ENCODE measurements around the gene CAMTA1. TPM values are rescaled to one million over a fixed set of nuclear protein-coding genes. Genes with fewer than 3 reads are reported as not detected.
"Not testable (repeated sequence)": the region's sequence is repeated elsewhere in the genome, so short reads cannot be mapped to it uniquely, and the experiment has no call there.

Gene CAMTA1
- polyA plus RNA-seq, 1 donor from 2014 or later = 162 TPM

DNA sequence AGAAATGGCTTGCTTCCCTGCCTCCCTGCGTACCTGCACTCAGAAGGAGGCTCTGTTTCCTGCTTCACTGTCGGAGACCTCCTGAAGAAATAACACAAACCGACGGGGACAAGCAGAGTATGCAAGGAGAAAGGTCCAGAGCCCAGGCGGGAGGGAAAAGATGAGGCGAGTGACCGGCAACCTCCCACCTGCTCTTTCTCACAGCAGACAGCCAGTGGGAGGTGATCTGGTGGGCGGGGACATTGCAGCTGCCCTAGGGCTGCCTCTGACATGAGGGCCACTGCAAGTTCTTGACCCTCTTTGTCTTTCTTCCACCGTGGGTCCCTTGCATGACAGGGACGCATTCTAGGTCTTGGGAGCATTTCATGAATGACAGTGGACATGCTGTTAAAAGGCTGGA lies 368.2 kb downstream of the CAMTA1 start:
- H3K27me3 ChIP-seq (ENCODE audit: insufficient read depth, low read depth, low read length) = no peaks in the 10 kb centered on the region
- no peaks in the 10 kb centered on the region for H3K9me2 ChIP-seq (ENCODE audit: insufficient read depth, low read length)
- H3K36me3 ChIP-seq (ENCODE audit: insufficient read depth, low read length) = no peaks in the 10 kb centered on the region
- H3K4me2 ChIP-seq (ENCODE audit: low read length) = no peak overlapping the region
- H3K4me3 ChIP-seq (ENCODE audit: low read length) = no peak overlapping the region
- H3F3A ChIP-seq (ENCODE audit: insufficient read depth, low read length, poor library complexity, severe bottlenecking) = no peaks in the 10 kb centered on the region
- H3K27ac ChIP-seq (ENCODE audit: low read length) = no peak overlapping the region
- H2AFZ ChIP-seq (ENCODE audit: low read depth, low read length) = no peak overlapping the region
- TF ChIP-seq RAD21 (conservative IDR thresholded peaks at IDR 0.05) = no peak
- TF ChIP-seq, protein P1, sequence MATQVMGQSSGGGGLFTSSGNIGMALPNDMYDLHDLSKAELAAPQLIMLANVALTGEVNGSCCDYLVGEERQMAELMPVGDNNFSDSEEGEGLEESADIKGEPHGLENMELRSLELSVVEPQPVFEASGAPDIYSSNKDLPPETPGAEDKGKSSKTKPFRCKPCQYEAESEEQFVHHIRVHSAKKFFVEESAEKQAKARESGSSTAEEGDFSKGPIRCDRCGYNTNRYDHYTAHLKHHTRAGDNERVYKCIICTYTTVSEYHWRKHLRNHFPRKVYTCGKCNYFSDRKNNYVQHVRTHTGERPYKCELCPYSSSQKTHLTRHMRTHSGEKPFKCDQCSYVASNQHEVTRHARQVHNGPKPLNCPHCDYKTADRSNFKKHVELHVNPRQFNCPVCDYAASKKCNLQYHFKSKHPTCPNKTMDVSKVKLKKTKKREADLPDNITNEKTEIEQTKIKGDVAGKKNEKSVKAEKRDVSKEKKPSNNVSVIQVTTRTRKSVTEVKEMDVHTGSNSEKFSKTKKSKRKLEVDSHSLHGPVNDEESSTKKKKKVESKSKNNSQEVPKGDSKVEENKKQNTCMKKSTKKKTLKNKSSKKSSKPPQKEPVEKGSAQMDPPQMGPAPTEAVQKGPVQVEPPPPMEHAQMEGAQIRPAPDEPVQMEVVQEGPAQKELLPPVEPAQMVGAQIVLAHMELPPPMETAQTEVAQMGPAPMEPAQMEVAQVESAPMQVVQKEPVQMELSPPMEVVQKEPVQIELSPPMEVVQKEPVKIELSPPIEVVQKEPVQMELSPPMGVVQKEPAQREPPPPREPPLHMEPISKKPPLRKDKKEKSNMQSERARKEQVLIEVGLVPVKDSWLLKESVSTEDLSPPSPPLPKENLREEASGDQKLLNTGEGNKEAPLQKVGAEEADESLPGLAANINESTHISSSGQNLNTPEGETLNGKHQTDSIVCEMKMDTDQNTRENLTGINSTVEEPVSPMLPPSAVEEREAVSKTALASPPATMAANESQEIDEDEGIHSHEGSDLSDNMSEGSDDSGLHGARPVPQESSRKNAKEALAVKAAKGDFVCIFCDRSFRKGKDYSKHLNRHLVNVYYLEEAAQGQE (IDR thresholded peaks at IDR 0.05; ENCODE audit: borderline replicate concordance) = no peak
- no peak for TF ChIP-seq SMC3 (conservative IDR thresholded peaks at IDR 0.05; ENCODE audit: poor library complexity)
- no peak for TF ChIP-seq TAF1 (IDR thresholded peaks at IDR 0.05; ENCODE audit: low read depth)
- TF ChIP-seq POLR2AphosphoS5 (IDR thresholded peaks at IDR 0.05) = no peak
- TF ChIP-seq, protein P2, sequence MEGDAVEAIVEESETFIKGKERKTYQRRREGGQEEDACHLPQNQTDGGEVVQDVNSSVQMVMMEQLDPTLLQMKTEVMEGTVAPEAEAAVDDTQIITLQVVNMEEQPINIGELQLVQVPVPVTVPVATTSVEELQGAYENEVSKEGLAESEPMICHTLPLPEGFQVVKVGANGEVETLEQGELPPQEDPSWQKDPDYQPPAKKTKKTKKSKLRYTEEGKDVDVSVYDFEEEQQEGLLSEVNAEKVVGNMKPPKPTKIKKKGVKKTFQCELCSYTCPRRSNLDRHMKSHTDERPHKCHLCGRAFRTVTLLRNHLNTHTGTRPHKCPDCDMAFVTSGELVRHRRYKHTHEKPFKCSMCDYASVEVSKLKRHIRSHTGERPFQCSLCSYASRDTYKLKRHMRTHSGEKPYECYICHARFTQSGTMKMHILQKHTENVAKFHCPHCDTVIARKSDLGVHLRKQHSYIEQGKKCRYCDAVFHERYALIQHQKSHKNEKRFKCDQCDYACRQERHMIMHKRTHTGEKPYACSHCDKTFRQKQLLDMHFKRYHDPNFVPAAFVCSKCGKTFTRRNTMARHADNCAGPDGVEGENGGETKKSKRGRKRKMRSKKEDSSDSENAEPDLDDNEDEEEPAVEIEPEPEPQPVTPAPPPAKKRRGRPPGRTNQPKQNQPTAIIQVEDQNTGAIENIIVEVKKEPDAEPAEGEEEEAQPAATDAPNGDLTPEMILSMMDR (IDR thresholded peaks at IDR 0.05; ENCODE audit: poor library complexity, severe bottlenecking) = no peak
- TF ChIP-seq EP300 (conservative IDR thresholded peaks at IDR 0.05; ENCODE audit: poor library complexity, severe bottlenecking) = no peak
- no peak for TF ChIP-seq MXI1 (conservative IDR thresholded peaks at IDR 0.05; ENCODE audit: poor library complexity, severe bottlenecking)
- no peak for TF ChIP-seq EZH2 (IDR thresholded peaks at IDR 0.05; ENCODE audit: borderline replicate concordance, insufficient read depth, low read length, poor library complexity, severe bottlenecking)
- no peaks in the 10 kb centered on the region for H4K20me1 ChIP-seq (ENCODE audit: insufficient read depth)
- no peaks in the 10 kb centered on the region for H3K79me2 ChIP-seq (replicated peaks; ENCODE audit: insufficient read depth, low read length)
- no peaks in the 10 kb centered on the region for H3K9me3 ChIP-seq (ENCODE audit: low read length)
- no peak overlapping the region for H3K9ac ChIP-seq (ENCODE audit: low read length)

DNA sequence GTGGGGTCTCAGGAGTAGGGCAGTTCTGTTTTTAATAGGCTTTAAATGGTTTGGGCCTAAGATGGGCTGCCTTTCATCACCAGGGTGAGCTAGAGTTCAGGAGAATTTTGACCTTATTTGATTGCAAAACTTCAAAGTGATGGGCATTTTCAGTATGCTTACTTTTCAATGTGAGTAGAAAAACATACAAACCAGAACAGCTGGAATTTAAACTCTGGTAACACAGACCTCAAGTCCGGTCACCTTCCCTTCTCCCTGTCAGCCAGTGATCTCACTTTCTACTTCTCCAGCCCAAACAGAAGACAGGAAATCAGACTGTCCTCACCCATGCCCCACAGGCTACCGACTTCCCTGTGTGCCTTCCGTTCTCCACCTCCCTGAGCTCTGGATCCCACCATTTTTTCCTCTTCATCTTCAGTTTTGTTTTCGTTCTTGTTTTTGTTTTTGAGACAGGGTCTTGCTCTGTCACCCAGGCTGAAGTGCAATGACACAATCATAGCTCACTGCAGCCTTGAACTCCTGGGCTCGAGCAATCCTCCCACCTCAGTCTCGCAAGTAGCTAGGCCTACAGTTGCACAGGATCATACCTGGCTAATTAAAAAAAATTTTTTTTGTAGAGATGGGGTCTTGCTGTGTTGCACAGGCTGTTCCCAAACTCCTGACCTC lies 374.0 kb downstream of the CAMTA1 start:
- Histone ChIP-seq H3K27ac (ENCODE audit: low read length) (no peak overlapping the region), H2AFZ (ENCODE audit: low read depth, low read length) (no peak overlapping the region), H3K36me3 (ENCODE audit: insufficient read depth, low read length) (no peaks in the 10 kb centered on the region), H3K9ac (ENCODE audit: low read length) (no peak overlapping the region), H3K9me3 (ENCODE audit: low read length) (no peaks in the 10 kb centered on the region), H3K9me2 (ENCODE audit: insufficient read depth, low read length) (no peaks in the 10 kb centered on the region), H3K27me3 (ENCODE audit: insufficient read depth, low read depth, low read length) (no peaks in the 10 kb centered on the region), H3K79me2 (replicated peaks; ENCODE audit: insufficient read depth, low read length) (no peaks in the 10 kb centered on the region), H3F3A (ENCODE audit: insufficient read depth, low read length, poor library complexity, severe bottlenecking) (no peaks in the 10 kb centered on the region), H3K4me2 (ENCODE audit: low read length) (no peak overlapping the region), H4K20me1 (ENCODE audit: insufficient read depth) (no peaks in the 10 kb centered on the region), H3K4me3 (ENCODE audit: low read length) (no peak overlapping the region)
- TF ChIP-seq EP300 (conservative IDR thresholded peaks at IDR 0.05; ENCODE audit: poor library complexity, severe bottlenecking) (no peak), MXI1 (conservative IDR thresholded peaks at IDR 0.05; ENCODE audit: poor library complexity, severe bottlenecking) (no peak), RAD21 (conservative IDR thresholded peaks at IDR 0.05) (no peak), TAF1 (IDR thresholded peaks at IDR 0.05; ENCODE audit: low read depth) (no peak), POLR2AphosphoS5 (IDR thresholded peaks at IDR 0.05) (no peak), EZH2 (IDR thresholded peaks at IDR 0.05; ENCODE audit: borderline replicate concordance, insufficient read depth, low read length, poor library complexity, severe bottlenecking) (no peak), SMC3 (conservative IDR thresholded peaks at IDR 0.05; ENCODE audit: poor library complexity) (no peak)
- TF ChIP-seq, protein P1 (IDR thresholded peaks at IDR 0.05; ENCODE audit: borderline replicate concordance) = no peak
- TF ChIP-seq, protein P2 (IDR thresholded peaks at IDR 0.05; ENCODE audit: poor library complexity, severe bottlenecking) = no peak

DNA sequence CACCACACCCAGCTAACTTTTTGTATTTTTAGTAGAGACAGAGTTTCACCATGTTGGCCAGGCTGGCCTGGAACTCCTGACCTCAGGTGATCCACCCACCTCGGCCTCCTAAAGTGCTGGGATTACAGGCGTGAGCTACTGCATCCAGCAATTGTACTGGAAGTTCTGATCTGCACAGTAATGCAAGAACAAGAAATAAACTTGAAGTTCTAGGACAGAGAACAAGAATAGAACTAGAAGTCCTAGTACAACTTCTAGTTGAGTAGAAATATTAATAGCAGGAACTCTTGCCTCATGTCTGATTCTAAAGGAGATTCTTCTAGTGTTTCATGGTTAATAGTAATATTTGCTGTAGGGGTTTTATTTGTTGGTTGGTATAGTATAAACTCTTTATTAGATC lies 383.3 kb downstream of the CAMTA1 start:
- H3K79me2 ChIP-seq (replicated peaks; ENCODE audit: insufficient read depth, low read length); H2AFZ ChIP-seq (ENCODE audit: low read depth, low read length); H3K9ac ChIP-seq (ENCODE audit: low read length); H3K36me3 ChIP-seq (ENCODE audit: insufficient read depth, low read length); H4K20me1 ChIP-seq (ENCODE audit: insufficient read depth); H3K27ac ChIP-seq (ENCODE audit: low read length); H3K9me3 ChIP-seq (ENCODE audit: low read length); H3K9me2 ChIP-seq (ENCODE audit: insufficient read depth, low read length); H3K4me3 ChIP-seq (ENCODE audit: low read length); H3K4me2 ChIP-seq (ENCODE audit: low read length); H3K27me3 ChIP-seq (ENCODE audit: insufficient read depth, low read depth, low read length); H3F3A ChIP-seq (ENCODE audit: insufficient read depth, low read length, poor library complexity, severe bottlenecking): not testable (repeated sequence)

Data from neural cell (in vitro differentiated cells).